ENCODE data around the gene STX16.
A peak's percentile ranks its signal among the peaks of the same experiment; 100 is the strongest.

Gene STX16

DNA sequence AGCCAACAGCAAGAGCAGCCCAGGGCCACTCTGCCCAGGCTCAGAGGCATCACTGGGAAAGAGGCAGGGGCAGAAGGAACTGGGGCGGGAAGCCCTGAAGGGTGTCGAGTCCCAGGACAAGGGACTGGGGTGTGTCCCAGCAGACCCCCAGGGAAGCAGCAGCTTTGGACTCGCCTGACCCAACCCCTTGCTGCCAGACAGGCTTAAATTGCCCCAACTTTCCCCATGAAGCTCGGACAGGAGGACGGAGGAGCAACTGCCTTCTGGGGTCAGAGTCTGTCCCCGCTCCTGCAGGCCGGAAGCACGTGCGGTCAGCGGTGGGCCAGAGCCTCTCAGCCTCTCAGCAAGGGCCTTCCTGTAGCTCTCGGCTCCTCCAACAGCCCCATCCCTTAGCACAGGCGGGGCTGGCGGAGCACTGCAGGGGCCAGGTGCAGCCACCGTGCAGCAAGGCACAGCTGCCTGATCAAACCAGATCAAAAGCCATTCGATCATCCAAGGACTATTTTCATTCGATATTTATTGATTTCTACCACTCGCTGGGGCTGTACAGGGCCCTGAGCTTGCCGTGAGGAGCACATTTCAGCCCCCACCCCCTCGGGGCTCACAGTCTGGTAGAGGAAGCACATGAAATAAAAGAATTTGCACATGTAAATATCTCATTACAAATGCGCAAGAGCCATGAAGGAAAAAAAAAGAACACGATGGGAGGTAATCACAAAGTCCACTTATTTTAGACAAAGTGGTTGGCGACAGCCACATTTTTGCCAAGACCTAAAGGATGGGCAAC lies 31.8 kb upstream of the STX16 start:
- Histone ChIP-seq H3K9me3 (ENCODE audit: control insufficient read depth, insufficient read depth, low read length) (peaks cover 5% of the 10 kb centered on the region; the same call in 1 of the 2 replicates), H3K36me3 (ENCODE audit: control insufficient read depth, insufficient read depth, low read length) (peaks cover 5% of the 10 kb centered on the region), H3K4me3 (ENCODE audit: low read length) (no peak overlapping the region), H3K4me1 (ENCODE audit: control insufficient read depth, insufficient read depth, low read length) (peaks cover 7% of the 10 kb centered on the region), H3K27ac (ENCODE audit: low read length) (no peak overlapping the region), H3K27me3 (ENCODE audit: control insufficient read depth, insufficient read depth, low read length) (no peaks in the 10 kb centered on the region)
- DNase-seq (ENCODE audit: low read depth, low spot score): peak; percentile 27
- WGBS (ENCODE audit: insufficient coverage, insufficient read length): no CpG with 5 or more reads among the region's 22 CpGs

DNA sequence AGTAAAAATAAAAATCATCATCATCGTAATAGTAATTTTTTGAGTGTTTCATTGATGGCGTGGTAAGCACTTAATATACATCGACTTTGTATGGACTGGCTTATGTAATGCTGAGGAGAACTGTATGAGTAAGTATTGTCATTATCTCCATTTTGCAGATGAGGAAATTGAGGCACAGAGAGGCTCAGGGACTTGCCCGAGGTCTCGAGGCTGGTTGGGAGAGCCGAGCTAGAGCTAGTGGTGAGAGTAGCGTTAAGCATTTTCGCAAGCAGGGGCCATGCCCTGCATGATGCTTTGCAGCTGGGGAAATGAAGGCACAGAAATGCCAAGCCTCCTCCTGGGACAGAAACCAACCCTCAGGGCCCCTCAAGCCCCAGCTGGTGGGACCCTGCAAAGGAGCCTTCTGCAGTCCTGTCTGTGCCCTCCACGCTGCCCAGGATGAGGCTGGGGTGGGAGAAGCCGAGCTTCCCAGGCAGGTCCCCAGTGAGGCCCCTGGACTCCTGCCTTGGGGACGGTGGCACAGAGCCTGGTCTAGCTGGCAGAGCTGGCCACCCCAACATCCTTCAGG lies 31.1 kb upstream of the STX16 start:
- Histone ChIP-seq H3K36me3 (ENCODE audit: control insufficient read depth, insufficient read depth, low read length) (peaks cover 5% of the 10 kb centered on the region), H3K4me1 (ENCODE audit: control insufficient read depth, insufficient read depth, low read length) (peaks cover 7% of the 10 kb centered on the region), H3K27ac (ENCODE audit: low read length) (no peak overlapping the region), H3K27me3 (ENCODE audit: control insufficient read depth, insufficient read depth, low read length) (no peaks in the 10 kb centered on the region), H3K4me3 (ENCODE audit: low read length) (no peak overlapping the region), H3K9me3 (ENCODE audit: control insufficient read depth, insufficient read depth, low read length) (peaks cover 5% of the 10 kb centered on the region; the same call in 1 of the 2 replicates)
- DNase-seq (ENCODE audit: low read depth, low spot score): no peak
- no CpG with 5 or more reads among the region's 11 CpGs for WGBS (ENCODE audit: insufficient coverage, insufficient read length)

DNA sequence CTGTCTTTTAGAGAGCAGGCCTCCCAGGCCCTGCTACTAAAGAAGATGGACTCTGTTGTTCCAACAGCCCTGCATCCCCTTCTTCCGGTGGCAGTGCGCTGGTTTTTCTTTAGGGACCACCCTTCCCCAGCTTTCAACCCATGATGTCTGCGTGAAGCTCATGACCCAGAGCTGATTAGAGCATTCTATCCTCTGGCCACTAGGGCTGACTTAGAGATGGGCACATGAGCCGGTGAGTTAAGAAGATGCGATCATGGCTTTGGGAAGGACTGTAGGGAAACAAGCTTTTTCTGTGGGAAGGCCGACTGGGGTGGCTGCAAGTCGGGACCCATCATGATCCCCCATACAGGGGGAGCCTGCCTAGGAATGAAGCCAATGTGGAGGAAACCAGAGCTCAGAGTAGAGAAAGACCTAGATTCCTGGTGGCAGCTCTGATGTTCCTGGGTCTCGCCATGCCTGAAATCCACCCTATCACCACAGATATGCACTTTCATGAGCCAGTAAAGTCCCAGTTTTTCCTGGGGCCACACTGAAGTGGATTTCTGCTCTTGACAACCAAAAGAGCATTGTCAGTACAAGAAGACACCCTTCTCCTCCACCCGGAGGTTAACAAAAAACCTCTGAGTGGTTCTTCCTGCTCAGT lies 29.1 kb upstream of the STX16 start:
- H3K4me3 ChIP-seq (ENCODE audit: low read length): no peak overlapping the region
- no CpG with 5 or more reads among the region's 9 CpGs for WGBS (ENCODE audit: insufficient coverage, insufficient read length)
- H3K36me3 ChIP-seq (ENCODE audit: control insufficient read depth, insufficient read depth, low read length): peaks cover 5% of the 10 kb centered on the region
- no peak overlapping the region for H3K27ac ChIP-seq (ENCODE audit: low read length)
- peaks cover 5% of the 10 kb centered on the region; the same call in 1 of the 2 replicates for H3K9me3 ChIP-seq (ENCODE audit: control insufficient read depth, insufficient read depth, low read length)
- peaks cover 7% of the 10 kb centered on the region for H3K4me1 ChIP-seq (ENCODE audit: control insufficient read depth, insufficient read depth, low read length)
- DNase-seq (ENCODE audit: low read depth, low spot score): no peak
- no peaks in the 10 kb centered on the region for H3K27me3 ChIP-seq (ENCODE audit: control insufficient read depth, insufficient read depth, low read length)

DNA sequence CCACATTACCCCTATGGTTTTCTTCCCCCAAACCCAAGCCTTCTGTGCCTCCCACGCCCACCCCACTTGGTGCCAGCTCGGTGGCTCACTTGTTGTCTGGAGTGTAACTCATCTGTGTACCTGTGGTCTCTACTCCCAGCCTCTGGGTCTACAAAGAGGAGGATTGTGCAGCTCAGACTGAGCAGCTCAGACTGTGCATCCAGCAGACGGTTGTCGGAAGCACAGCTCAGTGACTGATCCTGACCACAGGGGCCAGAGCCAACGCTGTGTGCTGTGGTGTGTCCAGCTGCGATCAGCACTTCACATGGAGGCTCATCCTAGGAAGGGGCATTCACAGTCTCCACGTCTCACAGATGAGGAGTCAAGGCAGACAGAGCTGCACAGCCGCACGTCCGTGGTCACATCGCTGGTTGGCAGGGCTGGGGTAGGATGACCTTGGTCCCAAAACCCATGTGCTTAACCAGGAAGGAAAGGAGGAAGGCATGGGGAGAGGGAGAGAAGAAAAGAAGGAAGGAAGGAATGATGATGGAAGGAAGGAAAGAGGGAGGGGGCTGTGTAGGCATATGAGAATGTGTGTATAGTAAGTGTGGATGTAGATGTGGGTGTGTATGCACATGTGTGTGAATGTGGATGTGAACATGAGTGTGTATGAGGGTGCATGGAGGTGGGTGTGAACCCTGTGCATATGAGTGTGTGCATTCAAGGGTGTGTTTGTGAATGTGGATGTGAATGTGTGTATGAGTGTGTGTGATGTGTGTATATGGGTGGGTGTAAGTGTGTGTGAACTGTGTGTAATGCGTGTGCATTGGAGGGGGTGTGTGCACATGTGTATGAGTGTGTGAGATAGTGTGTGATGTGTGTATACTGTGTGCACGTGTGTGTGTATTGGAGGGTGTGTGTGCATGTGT lies 28.2 kb upstream of the STX16 start:
- DNase-seq (ENCODE audit: low read depth, low spot score): no peak
- no peaks in the 10 kb centered on the region for H3K27me3 ChIP-seq (ENCODE audit: control insufficient read depth, insufficient read depth, low read length)
- H3K4me1 ChIP-seq (ENCODE audit: control insufficient read depth, insufficient read depth, low read length): peaks cover 7% of the 10 kb centered on the region
- no peak overlapping the region for H3K4me3 ChIP-seq (ENCODE audit: low read length)
- 100% methylated on average over 1 of the region's 13 CpGs for WGBS (ENCODE audit: insufficient coverage, insufficient read length)
- peaks cover 5% of the 10 kb centered on the region; the same call in 1 of the 2 replicates for H3K9me3 ChIP-seq (ENCODE audit: control insufficient read depth, insufficient read depth, low read length)
- H3K36me3 ChIP-seq (ENCODE audit: control insufficient read depth, insufficient read depth, low read length): peaks cover 5% of the 10 kb centered on the region
- H3K27ac ChIP-seq (ENCODE audit: low read length): no peak overlapping the region

DNA sequence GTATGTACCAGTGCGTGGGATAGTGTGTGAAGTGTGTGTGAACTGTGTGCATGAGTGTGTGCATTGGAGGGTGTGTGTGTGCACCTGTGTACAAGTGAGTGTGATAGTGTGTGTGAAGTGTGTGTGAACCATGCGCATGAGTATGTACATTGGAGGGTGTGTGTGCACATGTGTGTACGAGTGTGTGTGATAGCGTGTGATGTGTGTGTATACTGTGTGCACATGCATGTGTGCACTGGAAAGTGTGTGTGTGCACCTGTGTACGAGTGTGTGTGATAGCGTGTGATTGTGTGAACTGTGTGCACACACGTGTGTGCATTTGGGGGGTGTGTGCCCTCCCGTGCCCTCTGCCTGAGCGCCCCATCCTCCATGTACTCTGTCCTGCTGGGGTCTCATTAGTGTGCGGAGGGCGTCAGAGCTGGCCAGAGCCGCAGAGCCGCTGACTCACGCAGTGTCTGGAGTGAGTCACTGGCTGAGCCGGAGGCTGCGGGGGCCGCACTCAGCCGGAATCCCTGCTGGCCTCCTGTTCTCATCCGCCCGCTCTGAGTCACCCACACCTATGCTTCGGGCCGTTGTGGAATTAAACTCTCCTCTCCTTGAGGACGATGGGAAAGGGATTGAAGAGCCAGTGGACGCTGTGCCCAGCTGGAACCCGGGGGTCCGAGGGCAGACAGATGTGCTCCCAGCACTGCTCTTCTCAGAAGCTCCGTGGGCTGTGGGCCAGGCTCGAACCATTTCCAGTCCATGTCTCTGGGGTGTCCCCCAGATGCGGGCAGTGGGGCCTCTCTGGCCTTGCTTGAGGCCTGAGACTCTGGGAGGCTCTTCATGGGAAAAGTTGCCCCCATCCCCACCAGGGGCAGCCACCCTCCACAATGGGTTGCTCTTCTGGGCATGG lies 27.3 kb upstream of the STX16 start:
- Histone ChIP-seq H3K36me3 (ENCODE audit: control insufficient read depth, insufficient read depth, low read length) (peaks cover 5% of the 10 kb centered on the region), H3K27me3 (ENCODE audit: control insufficient read depth, insufficient read depth, low read length) (no peaks in the 10 kb centered on the region), H3K4me1 (ENCODE audit: control insufficient read depth, insufficient read depth, low read length) (peaks cover 6% of the 10 kb centered on the region), H3K4me3 (ENCODE audit: low read length) (no peak overlapping the region), H3K9me3 (ENCODE audit: control insufficient read depth, insufficient read depth, low read length) (peaks cover 5% of the 10 kb centered on the region; the same call in 1 of the 2 replicates), H3K27ac (ENCODE audit: low read length) (no peak overlapping the region)
- DNase-seq (ENCODE audit: low read depth, low spot score): no peak
- WGBS (ENCODE audit: insufficient coverage, insufficient read length): no CpG with 5 or more reads among the region's 29 CpGs

DNA sequence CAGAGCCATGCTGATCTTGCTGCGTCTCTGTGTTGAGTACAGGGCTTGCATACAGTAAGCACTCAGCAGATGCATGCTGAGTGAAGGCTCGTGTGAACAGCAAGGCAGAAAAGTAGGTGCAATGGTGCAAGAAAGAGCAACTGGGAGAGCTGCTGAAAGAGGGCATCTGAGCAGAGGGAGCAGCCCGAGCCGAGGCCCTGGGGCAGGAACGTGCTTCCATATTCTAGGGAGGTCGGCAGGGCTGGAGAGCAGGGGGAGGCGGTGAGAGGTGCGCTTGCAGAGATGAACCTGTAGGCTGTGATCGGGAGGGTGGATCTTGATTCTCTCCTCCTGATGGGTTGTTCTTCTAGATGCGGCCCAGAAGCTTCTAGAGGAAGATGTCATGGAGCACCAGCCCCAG lies 26.4 kb upstream of the STX16 start:
- no CpG with 5 or more reads among the region's 10 CpGs for WGBS (ENCODE audit: insufficient coverage, insufficient read length)
- no peaks in the 10 kb centered on the region for H3K27me3 ChIP-seq (ENCODE audit: control insufficient read depth, insufficient read depth, low read length)
- no peak overlapping the region for H3K27ac ChIP-seq (ENCODE audit: low read length)

DNA sequence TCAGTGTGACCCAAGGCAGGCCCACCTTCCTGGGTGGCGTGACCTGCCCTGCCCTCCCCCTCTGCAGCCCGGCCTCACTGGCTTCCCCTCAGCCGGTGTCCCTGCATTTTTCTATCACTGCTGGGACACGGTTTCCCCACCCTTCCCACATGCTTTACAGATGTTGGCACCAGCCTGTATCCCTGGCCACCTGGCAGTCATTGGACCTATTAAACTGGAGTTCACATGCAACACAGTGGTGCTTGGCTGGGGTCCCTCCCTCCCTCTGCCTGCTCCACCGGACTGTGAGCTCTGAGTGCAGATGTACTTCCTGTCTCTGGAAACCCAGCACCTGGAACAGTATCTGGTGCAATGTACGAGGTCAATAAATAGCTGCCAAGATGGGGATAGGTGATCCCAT lies 25.5 kb upstream of the STX16 start:
- peaks cover 5% of the 10 kb centered on the region; the same call in 1 of the 2 replicates for H3K9me3 ChIP-seq (ENCODE audit: control insufficient read depth, insufficient read depth, low read length)
- H3K27ac ChIP-seq (ENCODE audit: low read length): no peak overlapping the region
- WGBS (ENCODE audit: insufficient coverage, insufficient read length): no CpG with 5 or more reads among the region's 6 CpGs
- no peak for DNase-seq (ENCODE audit: low read depth, low spot score)
- peaks cover 5% of the 10 kb centered on the region for H3K36me3 ChIP-seq (ENCODE audit: control insufficient read depth, insufficient read depth, low read length)
- H3K4me3 ChIP-seq (ENCODE audit: low read length): no peak overlapping the region
- H3K27me3 ChIP-seq (ENCODE audit: control insufficient read depth, insufficient read depth, low read length): no peaks in the 10 kb centered on the region
- H3K4me1 ChIP-seq (ENCODE audit: control insufficient read depth, insufficient read depth, low read length): no peaks in the 10 kb centered on the region

More for the DNA sequence above, 26.4 kb upstream of the STX16 start:
- Histone ChIP-seq H3K4me1 (ENCODE audit: control insufficient read depth, insufficient read depth, low read length) (no peaks in the 10 kb centered on the region; the same call in 1 of the 2 replicates), H3K9me3 (ENCODE audit: control insufficient read depth, insufficient read depth, low read length) (peaks cover 5% of the 10 kb centered on the region; the same call in 1 of the 2 replicates), H3K4me3 (ENCODE audit: low read length) (no peak overlapping the region), H3K36me3 (ENCODE audit: control insufficient read depth, insufficient read depth, low read length) (peaks cover 5% of the 10 kb centered on the region)
- DNase-seq (ENCODE audit: low read depth, low spot score): no peak

DNA sequence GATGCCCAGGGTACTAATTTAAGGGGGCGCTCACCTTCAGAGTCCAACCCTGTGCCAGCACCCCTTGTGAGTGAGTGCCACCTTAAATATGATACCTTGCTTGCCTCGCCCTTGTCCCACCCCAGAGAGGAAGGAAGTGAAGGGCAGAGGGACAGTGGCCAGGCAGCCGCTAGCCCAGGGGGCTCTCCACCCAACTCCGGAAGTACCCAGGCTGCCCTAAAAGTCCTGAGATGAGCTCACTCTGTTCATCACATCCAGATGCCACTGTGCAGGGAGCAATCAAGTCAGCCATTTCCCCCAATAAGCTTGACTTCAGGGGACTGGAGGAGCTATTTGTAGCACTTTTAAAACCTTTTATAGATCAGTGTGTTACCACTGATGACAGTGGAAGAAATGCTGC lies 25.0 kb upstream of the STX16 start:
- DNase-seq (ENCODE audit: low read depth, low spot score): no peak
- no peak overlapping the region for H3K27ac ChIP-seq (ENCODE audit: low read length)
- H3K36me3 ChIP-seq (ENCODE audit: control insufficient read depth, insufficient read depth, low read length): peaks cover 5% of the 10 kb centered on the region
- peaks cover 5% of the 10 kb centered on the region; the same call in 1 of the 2 replicates for H3K9me3 ChIP-seq (ENCODE audit: control insufficient read depth, insufficient read depth, low read length)
- no peaks in the 10 kb centered on the region for H3K27me3 ChIP-seq (ENCODE audit: control insufficient read depth, insufficient read depth, low read length)
- WGBS (ENCODE audit: insufficient coverage, insufficient read length): no CpG with 5 or more reads among the region's 4 CpGs
- no peaks in the 10 kb centered on the region for H3K4me1 ChIP-seq (ENCODE audit: control insufficient read depth, insufficient read depth, low read length)
- no peak overlapping the region for H3K4me3 ChIP-seq (ENCODE audit: low read length)

DNA sequence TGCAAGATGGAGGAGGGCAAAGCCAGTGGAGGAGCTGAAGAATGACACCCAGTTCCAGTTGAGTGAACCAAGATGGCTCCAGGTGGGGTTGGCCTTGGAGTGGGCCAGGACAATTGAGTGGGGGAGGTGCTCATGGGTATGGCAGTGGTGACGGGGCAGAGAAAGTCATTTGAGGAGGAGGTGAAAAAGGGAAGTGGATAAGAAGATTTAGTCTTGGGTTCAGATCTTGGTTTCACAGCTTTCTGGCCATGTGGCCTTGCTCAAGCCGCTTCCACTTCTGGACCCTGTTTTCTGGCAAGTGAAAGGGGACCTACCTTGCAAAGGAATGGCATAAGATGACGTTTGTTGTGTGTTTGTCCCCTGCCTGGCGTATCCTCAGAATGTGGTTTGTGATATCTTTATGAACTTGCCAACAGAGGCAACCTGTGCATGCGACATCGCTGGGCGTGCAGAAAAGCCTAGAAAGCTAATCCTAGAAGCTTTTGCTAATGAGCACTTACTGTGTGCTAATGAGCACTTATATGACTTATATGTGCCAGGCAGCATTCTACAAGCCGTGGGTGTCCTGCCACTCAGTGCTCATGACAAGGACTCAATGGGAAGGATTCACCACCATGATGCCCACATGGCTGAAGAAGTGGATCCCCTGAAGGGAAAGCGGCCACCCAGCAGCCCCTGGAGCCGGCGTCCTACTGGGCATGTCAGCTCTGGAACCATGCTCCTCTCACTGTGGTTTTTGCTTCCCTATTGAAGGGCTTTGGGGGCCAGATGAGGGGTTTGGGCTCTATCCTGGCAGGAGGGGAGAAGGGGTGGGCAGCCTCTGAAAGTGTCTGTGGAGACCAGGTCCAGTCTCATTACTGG lies 23.6 kb upstream of the STX16 start:
- H3K9me3 ChIP-seq (ENCODE audit: control insufficient read depth, insufficient read depth, low read length): peaks cover 5% of the 10 kb centered on the region; the same call in 1 of the 2 replicates
- no peak for DNase-seq (ENCODE audit: low read depth, low spot score)
- peaks cover 5% of the 10 kb centered on the region for H3K36me3 ChIP-seq (ENCODE audit: control insufficient read depth, insufficient read depth, low read length)
- no peaks in the 10 kb centered on the region for H3K27me3 ChIP-seq (ENCODE audit: control insufficient read depth, insufficient read depth, low read length)
- WGBS (ENCODE audit: insufficient coverage, insufficient read length): no CpG with 5 or more reads among the region's 11 CpGs
- H3K4me3 ChIP-seq (ENCODE audit: low read length): no peak overlapping the region
- no peaks in the 10 kb centered on the region for H3K4me1 ChIP-seq (ENCODE audit: control insufficient read depth, insufficient read depth, low read length)
- no peak overlapping the region for H3K27ac ChIP-seq (ENCODE audit: low read length)
